SJSA1 (cell line): ENCODE results near the gene EGLN2. TPM values are rescaled to one million over a fixed set of nuclear protein-coding genes. Genes with fewer than 3 reads are reported as not detected.

Source experiments
- DNase-seq, 2 experiments: peaks; one replicate each; pipeline ENCODE4 v3.0.0-alpha.2; 2015 to 2020; ENCODE audit warnings: low spot score in 2 of 2, low read depth in 1 of 2
- H3K27ac ChIP-seq: fragments of 250-450 bp; sonication (Bioruptor Pico); 2 replicates; pipeline ENCODE4 v1.5.1; 2020; ENCODE audit warnings: mild to moderate bottlenecking, moderate library complexity
- H3K27me3 ChIP-seq: fragments of 250-450 bp; sonication (Bioruptor Pico); replicated peaks from 2 replicates; pipeline ENCODE4 v1.5.1; 2020; ENCODE audit warnings: mild to moderate bottlenecking, moderate library complexity
- H3K36me3 ChIP-seq: fragments of 250-450 bp; sonication (Bioruptor Pico); 2 replicates; pipeline ENCODE4 v1.5.1; 2020; ENCODE audit warnings: mild to moderate bottlenecking
- H3K4me1 ChIP-seq: fragments of 250-450 bp; sonication (Bioruptor Pico); replicated peaks from 2 replicates; pipeline ENCODE4 v1.6.1; 2021; ENCODE audit warnings: mild to moderate bottlenecking
- H3K4me3 ChIP-seq: fragments of 250-450 bp; sonication (Bioruptor Pico); 2 replicates; pipeline ENCODE4 v1.5.1; 2020; ENCODE audit warnings: mild to moderate bottlenecking
- H3K9me3 ChIP-seq: fragments of 250-450 bp; sonication (Bioruptor Pico); replicated peaks from 2 replicates; pipeline ENCODE4 v1.5.1; 2020; ENCODE audit warnings: mild to moderate bottlenecking
- total RNA-seq: library from RNA; depleted of rRNA; stranded (reverse); fragments of >200 nt; shearing (Covaris generic); gene quantifications from 2 replicates; pipeline ENCODE4 v1.2.3, GENCODE V29; 2014

Gene EGLN2
- total RNA-seq, 1 experiment from 2014 or later, result 82.8 TPM

DNA sequence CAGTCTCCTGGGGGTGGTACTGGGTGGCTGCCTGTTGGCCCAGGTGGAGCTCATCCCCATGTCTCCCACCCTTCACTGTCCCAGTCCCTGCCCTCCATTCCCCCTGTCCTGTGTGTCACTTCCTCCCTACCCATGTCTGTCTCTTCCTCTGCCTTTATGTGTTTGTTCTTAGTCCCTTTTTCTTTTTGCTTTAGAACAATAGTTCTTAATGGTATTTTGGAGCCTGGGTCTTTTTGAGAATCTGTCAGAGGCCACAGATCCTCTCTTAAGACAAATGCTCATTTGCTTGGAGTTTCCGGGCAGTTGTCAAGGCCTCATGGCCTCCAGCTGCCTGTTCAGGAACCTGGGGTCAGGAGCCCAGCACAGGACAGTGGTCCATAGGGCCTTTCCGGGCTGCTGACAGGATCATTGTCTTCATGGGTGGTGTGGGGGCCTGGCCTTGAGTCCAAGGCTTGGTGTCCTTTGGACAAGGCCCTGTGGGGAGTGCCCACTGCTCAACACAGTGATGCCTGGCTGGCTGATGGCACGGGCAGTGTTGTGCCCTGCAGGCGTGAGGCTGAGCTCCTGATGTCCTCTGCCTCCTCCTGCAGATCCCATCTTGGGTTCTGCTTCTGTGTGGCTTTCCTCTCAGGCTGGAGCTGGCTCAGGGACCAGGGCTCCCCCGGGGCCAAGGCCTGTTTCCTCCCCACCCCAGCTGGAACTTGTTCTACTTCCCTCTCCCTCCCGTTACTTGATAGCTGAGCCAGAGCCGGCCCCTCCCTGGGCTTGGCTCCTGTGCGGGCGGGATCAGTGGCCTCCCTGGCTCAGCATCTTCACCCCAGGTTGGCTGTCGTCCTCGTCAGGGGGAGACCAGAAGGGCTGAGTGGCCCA, 3.5 kb downstream of the EGLN2 start:
- no peak for DNase-seq
- H3K4me3 ChIP-seq, result no peak overlapping the region

DNA sequence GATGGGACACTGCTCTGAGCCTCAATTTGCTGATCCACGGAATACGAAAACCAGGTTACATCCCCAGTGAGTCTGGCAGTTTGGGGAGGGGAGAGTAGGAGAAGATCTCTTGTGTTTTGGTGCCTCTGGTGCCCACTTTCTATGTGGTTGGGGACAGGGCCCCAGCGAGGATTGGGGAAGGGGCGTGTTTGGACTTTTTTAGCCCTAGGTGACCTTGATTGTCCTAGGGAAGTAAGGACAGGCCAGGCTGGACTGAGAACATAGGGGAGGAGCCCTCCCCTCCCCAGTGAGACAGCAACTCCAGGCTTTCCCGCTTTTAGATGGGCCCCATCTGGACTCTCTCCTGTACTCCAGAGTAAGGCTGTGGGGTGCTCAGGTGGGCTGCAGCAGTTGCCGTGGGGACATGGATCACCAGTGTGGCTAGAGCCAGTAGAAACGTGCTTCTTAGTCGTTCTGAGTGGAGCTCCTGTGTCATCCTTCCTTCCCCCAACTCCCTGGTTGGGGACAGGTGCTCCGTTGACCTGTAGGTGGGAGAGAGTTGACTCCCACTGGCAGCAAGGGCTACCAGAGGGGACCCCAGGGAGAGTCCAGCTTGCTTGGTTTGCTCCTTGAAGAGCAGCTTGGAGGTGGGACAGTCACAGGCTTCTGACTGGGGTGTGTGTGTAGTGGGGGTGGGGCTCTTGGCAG, 4.3 kb downstream of the EGLN2 start:
- peaks cover 34% of the 10 kb centered on the region for H3K4me1 ChIP-seq
- no peaks in the 10 kb centered on the region for H3K27me3 ChIP-seq
- DNase-seq, result no peak
- no peak overlapping the region for H3K27ac ChIP-seq
- no peaks in the 10 kb centered on the region for H3K9me3 ChIP-seq
- peaks cover 79% of the 10 kb centered on the region for H3K36me3 ChIP-seq
- no peak overlapping the region for H3K4me3 ChIP-seq

More for the DNA sequence above, 3.5 kb downstream of the EGLN2 start:
- Histone ChIP-seq H3K27ac (no peak overlapping the region), H3K4me1 (peaks cover 42% of the 10 kb centered on the region), H3K9me3 (no peaks in the 10 kb centered on the region), H3K27me3 (no peaks in the 10 kb centered on the region), H3K36me3 (peaks cover 71% of the 10 kb centered on the region)

DNA sequence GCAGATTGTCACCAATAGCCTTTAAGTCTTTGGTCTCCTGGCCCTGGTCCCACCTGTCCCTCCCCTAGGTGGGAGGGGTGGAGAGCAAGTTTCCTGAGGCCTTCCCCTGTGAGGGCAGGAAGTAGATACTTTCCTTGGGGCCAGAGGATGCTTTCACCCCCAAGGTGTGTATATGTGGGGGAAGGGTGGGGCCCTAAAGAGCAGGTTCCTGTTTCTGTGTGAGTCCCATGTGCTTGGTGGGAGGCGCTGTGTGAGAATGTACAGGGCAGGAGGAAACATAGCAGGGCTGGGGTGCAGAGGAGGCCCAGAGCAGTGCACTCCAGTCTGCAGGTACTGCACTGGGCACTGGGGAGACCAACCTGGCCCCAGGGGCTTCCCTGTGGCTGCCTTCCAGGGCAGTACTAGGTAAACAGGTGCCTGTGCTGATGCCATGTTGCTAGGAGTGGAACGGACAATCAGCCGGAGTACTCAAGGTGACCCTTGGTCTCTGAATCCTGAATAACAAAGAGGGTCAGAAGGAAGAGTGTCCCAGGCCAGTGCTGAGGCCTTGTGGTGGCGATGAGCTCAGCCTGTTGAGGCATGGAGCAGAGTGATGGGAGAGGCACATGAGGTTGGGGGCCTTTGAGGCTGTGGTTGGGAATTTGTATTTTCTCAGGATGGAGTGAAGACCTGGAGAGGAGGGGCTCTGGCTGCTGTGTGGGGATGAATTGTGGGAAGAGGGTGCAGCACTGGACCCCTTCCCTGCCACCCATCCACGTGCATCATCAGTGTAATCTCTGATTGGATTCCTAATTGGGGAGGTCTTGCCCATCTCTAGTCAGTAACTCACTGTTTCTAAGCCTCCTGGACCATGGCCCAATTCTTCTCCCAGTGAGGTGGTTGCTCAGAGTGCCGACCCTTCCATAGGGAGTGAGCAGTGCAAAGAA, 5.1 kb downstream of the EGLN2 start:
- H3K9me3 ChIP-seq, result no peaks in the 10 kb centered on the region
- H3K4me1 ChIP-seq, result peaks cover 34% of the 10 kb centered on the region
- no peak overlapping the region for H3K27ac ChIP-seq
- DNase-seq, result no peak
- no peaks in the 10 kb centered on the region for H3K27me3 ChIP-seq
- peaks cover 87% of the 10 kb centered on the region for H3K36me3 ChIP-seq
- H3K4me3 ChIP-seq, result no peak overlapping the region

DNA sequence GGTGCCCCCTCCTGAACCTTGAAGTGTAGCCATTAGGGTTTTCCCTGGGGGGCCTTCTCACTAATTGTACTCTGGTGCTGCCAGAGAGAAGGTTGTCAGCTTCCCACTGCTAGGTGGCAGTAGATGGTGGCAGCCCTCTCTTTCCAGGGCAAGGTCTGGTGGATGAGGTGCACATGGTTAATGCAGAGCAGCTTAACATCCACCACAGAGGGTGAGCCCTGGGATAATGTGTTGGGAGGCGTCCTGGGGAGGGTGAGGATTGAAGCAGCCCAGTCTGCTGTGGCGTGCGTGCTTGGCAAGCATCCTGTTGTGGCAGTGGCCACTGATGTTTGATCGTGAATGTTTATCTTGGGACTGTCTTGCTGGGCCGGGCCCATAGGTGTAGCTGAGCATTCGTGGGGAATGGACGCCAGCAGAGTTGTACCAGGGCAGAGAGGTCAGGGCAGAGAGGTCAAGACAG, 5.8 kb downstream of the EGLN2 start:
- Histone ChIP-seq H3K36me3 (peaks cover 94% of the 10 kb centered on the region), H3K27me3 (no peaks in the 10 kb centered on the region), H3K4me1 (peaks cover 36% of the 10 kb centered on the region), H3K4me3 (no peak overlapping the region), H3K9me3 (no peaks in the 10 kb centered on the region), H3K27ac (no peak overlapping the region)
- no peak for DNase-seq

GRCh38 chr19:40805258-40805868, 6.4 kb downstream of the EGLN2 start:
- Histone ChIP-seq H3K36me3 (peaks cover 93% of the 10 kb centered on the region), H3K4me3 (no peak overlapping the region), H3K27ac (no peak overlapping the region), H3K4me1 (peaks cover 39% of the 10 kb centered on the region), H3K9me3 (no peaks in the 10 kb centered on the region), H3K27me3 (no peaks in the 10 kb centered on the region)
- no peak for DNase-seq

DNA sequence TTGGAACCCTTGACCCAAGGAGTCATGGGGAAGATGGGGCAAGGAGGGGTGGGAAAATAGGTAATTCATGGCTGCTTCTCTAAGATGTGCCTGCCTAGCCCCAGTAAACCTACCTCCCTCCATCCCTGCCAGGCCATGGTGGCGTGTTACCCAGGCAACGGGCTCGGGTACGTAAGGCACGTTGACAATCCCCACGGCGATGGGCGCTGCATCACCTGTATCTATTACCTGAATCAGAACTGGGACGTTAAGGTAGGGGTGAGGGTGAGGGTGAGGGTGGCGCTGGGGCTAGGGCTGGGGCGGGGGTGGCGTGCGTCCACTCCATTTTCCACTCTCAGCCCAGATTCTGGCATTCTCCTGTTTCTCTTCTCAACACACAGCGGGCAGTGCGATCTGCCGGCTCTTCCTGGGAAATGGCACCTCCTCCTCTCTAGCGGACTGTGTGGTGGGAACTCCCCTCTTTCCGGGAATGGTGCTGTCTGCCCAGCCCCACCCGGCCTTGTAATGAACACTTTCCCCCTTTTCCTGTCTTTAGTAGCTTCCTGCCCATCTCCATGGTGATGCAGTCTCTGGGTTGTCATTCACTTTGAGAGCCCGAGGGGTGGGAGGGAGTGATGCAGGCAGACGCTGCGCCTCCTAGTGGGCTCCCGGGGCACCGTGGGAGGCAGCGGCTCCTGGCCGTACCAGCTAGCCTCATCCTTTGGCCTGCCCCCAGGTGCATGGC, 7.6 kb downstream of the EGLN2 start:
- DNase-seq, result peak; percentile 93 to 95
- Histone ChIP-seq H3K27ac (no peak overlapping the region), H3K4me1 (peaks cover 39% of the 10 kb centered on the region), H3K9me3 (no peaks in the 10 kb centered on the region), H3K36me3 (peaks cover 83% of the 10 kb centered on the region), H3K27me3 (no peaks in the 10 kb centered on the region), H3K4me3 (no peak overlapping the region)

DNA sequence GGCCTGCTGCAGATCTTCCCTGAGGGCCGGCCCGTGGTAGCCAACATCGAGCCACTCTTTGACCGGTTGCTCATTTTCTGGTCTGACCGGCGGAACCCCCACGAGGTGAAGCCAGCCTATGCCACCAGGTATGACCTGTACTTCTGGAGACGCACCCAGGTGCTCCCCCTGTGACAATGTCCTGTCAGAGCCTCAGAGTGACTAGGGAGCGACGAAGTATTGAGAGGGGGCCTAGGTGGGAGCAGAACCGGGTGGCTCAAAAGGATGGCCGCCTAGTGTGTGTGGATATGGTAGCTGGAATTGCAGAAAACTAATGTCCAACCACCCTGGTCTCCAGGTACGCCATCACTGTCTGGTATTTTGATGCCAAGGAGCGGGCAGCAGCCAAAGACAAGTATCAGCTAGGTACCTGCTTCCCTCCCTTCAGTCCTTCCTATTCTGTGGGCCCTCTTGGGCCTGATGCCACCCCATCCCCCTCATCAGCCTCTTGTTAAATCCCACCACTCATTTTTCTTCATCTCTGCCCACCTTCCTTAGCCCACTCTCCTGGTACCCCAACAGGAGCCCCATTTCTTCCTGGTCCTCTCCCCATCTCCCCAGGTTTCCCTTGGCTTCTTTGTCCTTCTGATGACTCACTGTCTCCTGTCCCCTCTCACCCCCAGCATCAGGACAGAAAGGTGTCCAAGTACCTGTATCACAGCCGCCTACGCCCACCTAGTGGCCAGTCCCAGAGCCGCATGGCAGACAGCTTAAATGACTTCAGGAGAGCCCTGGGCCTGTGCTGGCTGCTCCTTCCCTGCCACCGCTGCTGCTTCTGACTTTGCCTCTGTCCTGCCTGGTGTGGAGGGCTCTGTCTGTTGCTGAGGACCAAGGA, 8.4 kb downstream of the EGLN2 start:
- no peak for DNase-seq
- Histone ChIP-seq H3K4me3 (no peak overlapping the region), H3K36me3 (peaks cover 75% of the 10 kb centered on the region), H3K27me3 (no peaks in the 10 kb centered on the region), H3K9me3 (no peaks in the 10 kb centered on the region), H3K27ac (no peak overlapping the region), H3K4me1 (peaks cover 34% of the 10 kb centered on the region)

DNA sequence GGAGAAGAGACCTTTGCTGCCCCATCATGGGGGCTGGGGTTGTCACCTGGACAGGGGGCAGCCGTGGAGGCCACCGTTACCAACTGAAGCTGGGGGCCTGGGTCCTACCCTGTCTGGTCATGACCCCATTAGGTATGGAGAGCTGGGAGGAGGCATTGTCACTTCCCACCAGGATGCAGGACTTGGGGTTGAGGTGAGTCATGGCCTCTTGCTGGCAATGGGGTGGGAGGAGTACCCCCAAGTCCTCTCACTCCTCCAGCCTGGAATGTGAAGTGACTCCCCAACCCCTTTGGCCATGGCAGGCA, 9.0 kb downstream of the EGLN2 start:
- H3K4me1 ChIP-seq, result peaks cover 34% of the 10 kb centered on the region
- H3K9me3 ChIP-seq, result no peaks in the 10 kb centered on the region
- H3K27me3 ChIP-seq, result no peaks in the 10 kb centered on the region
- H3K4me3 ChIP-seq, result no peak overlapping the region
- peaks cover 69% of the 10 kb centered on the region for H3K36me3 ChIP-seq
- no peak overlapping the region for H3K27ac ChIP-seq
- DNase-seq, result no peak

DNA sequence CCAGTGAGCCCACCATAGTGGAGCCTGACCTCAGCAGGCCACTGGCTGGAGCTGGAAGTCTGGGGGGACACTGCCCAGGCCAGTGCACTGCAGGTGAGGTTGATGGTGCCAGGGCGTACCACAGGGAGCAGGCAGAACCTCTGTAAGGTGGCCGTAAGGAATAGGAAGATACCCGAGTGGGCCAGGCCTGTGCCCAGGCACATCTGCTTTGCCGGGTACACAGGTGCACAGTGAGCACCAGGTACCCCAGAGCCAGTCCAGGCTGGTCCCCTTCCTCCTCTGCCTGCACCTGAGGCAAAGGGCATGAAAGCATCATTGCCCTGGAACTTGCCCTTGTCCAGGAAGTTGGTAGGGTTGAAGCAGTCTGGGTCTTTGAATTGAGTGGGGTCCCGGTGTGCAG, 9.5 kb downstream of the EGLN2 start:
- Histone ChIP-seq H3K4me3 (no peak overlapping the region), H3K4me1 (peaks cover 34% of the 10 kb centered on the region), H3K27ac (no peak overlapping the region), H3K9me3 (no peaks in the 10 kb centered on the region), H3K36me3 (peaks cover 64% of the 10 kb centered on the region), H3K27me3 (no peaks in the 10 kb centered on the region)
- no peak for DNase-seq

GRCh38 chr19:40809358-40810086, 10.5 kb downstream of the EGLN2 start:
- Histone ChIP-seq H3K4me3 (no peak overlapping the region), H3K4me1 (peaks cover 34% of the 10 kb centered on the region), H3K27me3 (no peaks in the 10 kb centered on the region), H3K9me3 (no peaks in the 10 kb centered on the region), H3K36me3 (peaks cover 53% of the 10 kb centered on the region), H3K27ac (no peak overlapping the region)
- DNase-seq, result no peak

DNA sequence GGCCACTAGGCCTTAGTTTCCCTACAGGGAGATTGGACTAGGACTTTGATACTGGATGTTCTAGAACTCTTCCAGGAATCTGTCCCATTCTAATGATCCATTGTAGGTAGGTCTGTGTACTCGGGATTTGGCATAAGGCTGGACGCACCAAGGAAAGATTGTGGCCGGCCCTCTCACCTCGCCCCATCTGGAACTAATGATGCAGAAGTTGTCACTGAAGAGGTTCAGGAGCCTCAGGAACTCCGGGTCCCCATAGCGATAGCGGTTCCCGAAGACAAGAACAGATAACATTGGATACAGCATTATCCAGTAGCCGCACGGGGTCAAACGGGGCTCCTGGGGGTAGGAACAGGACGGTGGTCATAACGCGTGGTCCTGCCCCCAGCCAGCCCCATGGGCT, 11.2 kb downstream of the EGLN2 start:
- DNase-seq, result no peak
- Histone ChIP-seq H3K27ac (peak overlapping the region; percentile 44), H3K27me3 (no peaks in the 10 kb centered on the region), H3K4me3 (peak overlapping the region; percentile 31; the same call in 1 of the 2 replicates), H3K36me3 (peaks cover 47% of the 10 kb centered on the region), H3K4me1 (peaks cover 34% of the 10 kb centered on the region), H3K9me3 (no peaks in the 10 kb centered on the region)
